Stimulated activated CD8-positive, alpha-beta memory T cell treated with anti-CD3 and anti-CD28 coated beads, Interleukin-2, amount 100 ng/mL, for 1 hour (primary cell): Measurements from ENCODE around the gene LBX1.

ENCODE experiments used
- DNase-seq, 2 donors: peaks; one replicate each; pipeline ENCODE4 v3.0.0-alpha.2; 2020; ENCODE audit warnings: low read depth in 2 of 2

LBX1 gene

DNA sequence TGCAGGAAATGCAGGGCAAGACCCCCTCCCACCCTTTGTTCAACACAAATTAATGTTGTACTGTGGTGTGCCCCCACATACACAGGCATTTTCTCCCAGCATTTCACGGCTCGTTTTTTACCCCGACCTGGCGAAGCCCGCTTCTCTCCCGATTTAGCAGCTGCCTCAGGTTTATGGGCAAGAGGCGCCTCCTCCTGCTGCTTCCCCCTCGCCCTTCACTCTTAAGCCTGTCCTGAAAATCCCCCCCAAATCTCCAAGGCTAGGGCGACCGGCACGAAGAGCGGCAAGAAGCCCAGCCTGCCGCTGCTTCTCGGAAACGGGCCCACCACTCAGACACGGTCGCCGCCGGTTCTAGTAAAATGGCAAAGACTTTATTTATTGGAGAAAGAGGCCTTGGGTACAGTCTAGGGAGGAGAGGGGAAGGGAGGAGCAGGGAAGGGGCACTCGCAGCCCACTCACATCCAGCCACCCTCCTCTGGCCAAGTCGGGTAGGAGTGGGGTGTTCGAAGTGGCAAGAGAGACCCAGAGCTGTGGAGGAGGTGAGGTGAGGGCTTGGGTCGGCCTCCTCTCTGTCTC lies 3.3 kb downstream of the LBX1 start:
- DNase-seq = no peak

DNA sequence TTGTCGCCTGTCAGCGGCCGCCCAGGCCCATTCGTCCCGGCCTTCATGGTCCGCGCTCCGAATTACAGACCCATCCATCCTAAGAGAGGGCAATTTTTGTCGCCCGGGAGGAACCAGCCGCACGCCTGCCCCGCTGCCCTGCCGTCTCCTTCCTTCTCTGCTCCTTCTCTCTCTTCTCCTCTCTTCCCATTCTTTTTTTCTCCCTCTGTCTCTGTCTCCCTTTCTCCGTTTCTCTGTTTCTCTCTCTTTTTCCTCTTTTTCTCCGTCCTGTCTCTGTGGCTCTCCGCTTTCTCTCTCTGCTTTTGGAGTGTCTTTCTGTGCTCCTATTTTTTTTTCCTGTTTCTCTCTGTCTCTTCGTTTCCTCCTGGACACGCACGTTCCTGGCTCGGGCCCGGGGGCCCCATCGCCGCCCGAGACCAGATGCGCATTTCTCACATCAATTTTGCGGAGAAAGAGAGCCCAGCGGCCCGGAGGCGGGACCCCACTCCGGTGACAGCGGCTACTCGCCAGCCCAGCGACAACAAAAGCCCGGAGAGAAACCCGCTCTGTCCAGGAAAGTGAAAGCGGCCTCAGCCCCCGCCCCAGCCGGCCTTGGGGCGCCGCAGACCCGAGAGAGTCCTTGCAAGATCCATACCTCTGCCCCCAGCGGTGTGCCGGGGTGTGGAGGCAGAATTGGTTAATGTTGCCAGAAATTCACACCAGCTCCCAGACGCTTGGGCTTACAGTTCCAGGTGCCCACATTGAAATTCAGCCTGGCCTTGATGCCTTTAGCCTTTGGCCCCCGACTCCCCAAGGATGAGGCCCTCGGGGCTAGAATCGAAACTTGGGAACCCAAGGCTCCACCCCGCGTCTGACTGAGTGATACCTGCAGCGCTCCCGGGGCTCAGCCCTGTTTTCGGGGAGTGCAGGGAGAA lies 4.1 kb downstream of the LBX1 start:
- no peak for DNase-seq

DNA sequence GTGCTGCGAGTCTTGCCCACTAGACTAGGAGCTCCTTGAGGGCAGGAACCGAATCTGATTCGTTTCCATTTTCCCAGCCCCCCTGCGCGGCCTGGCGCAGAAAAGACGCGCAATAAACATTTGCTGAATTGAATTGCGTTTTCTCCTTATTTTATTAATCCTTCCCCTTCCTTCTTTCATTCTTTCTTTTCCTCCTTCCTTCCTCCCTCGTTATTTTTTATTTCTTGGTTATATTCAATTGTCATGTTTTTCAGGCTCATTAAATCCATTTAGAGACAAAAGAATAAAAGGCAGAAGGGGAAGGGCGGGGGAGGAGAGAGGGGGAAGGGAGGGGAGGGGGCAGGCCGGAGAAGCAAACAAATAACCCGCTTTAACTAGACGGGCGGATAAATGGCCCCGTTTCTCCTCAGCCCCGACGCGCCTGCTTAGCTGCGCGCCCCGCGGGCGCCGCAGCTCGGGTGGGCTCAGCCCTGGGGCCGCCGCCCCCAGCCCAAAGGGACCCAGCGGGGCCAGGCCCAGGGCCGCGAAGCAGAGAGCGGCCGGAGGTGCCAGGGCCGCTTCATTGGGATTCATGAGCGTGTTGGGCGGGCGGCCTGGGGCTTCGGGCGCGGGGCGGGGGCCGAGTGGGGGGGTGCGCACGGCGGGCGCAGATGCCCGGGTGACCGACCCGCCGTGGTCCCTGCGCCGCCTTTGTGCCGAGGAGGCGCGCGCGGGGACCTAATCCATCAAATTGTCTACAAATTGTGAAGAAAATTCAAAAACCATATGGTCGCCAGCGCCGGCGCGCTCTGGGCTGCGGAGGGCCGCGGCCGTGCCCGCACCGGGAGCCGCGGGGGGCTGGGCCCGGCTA lies 5.0 kb downstream of the LBX1 start:
- no peak for DNase-seq

DNA sequence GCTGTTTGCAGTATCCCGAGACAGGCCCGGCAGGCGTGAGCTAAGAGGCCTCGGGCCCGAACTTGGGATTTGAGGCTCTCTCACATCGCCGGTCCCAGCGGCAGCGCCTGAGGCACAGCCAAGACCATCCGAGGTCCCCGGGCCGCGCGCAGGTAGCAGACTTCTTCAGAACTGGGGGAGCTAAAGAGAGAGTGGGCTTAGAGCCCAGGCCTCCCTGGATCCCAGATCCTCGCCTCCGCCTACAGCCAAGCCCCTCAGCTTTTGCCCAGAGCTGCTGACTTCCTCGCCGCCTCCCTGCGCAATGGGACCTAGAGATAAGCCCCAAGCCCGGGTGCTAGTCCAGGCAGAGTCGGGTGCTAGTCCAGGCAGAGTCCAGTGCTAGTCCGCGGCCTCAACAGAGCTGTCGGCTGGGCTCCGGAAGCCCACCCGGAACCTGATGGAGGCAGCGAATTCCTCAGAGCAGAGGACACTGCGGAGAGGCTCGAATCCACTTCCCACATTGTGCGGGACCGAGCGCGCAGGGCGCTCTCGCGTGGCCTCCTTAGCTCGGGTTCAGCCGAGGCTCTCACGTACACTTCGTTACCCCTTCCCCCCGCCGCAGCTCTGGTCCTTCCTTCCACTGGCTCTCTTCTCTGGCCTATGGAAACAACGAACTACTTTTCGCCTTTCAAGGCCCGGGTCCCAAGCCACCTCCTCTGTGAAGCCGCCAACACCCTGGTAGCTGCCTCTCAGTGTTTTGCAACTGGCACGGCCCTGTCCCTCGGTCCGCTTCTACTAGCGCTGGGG lies 5.8 kb downstream of the LBX1 start:
- DNase-seq = no peak

DNA sequence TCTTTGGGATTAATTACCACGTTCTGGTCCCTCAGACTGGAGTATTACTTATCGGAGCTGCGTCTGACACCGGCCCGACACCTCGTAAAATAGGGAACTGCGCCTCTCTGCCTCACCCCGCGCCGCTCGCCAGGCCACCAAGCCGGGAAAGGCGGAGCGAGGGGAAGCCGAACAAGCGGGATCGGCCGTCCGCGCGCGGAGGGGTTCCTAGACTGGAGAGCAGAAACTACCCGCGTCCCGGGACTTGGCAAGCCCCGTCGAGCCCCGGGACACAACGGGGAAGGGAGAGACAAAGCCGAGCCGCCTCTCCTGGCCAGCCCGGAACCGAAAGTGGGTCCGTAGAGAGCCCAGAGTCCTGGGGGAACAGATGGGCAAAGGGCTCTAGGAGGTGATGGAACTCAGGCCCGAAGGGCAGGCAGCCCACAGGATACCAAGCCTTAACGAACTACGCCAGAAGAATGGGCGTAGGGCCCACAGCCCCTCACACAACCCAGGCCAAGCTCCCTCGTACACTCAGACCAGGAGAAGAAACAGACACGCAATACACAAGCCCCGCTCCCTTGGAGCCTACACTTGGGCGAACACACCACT lies 6.5 kb downstream of the LBX1 start:
- DNase-seq = no peak

DNA sequence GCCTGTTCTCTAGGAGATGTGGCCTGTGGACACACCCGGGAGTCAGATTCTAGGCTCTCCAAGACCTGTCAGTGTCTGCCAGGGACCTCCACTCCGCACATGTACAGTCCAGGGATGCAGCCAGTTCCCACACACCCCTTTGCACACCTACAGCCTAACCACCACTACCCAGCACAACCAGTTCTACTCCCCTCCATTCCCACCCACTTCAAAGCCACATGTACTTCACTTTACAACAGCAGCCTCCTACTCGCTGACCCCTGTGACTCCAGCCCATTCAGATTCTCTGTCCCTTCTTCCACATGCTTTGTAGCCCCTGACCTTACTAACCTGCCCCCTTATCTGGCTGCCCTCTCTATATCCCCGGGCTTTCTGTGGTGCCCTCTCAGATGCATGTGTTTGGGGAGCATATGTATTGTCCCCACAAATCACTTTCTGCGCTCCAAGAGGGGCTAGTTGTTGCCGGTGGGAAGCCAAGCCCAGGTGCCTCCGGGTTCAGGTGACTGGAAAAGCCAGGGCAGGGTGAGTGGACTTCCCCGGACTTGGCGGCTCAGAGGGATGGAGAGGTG lies 7.2 kb downstream of the LBX1 start:
- DNase-seq = no peak

DNA sequence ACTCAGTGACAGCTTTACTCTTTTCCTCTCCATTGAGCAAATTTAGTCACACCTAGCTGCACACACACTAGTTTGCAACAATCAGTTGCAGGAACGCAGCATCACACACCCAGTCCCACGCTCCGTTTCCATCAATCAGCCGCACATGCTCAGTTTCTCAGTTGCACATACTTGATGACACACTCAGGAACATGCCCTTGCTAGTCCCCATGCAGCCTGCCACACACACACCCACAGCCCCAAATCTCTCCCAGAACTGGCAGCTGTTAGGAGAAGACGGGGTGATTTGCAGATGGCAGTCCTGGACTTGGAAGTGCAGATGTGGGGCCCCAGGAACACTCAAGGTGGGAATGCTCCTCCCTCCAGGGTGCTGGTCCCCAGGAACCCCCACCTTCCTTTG lies 7.7 kb downstream of the LBX1 start:
- no peak for DNase-seq

DNA sequence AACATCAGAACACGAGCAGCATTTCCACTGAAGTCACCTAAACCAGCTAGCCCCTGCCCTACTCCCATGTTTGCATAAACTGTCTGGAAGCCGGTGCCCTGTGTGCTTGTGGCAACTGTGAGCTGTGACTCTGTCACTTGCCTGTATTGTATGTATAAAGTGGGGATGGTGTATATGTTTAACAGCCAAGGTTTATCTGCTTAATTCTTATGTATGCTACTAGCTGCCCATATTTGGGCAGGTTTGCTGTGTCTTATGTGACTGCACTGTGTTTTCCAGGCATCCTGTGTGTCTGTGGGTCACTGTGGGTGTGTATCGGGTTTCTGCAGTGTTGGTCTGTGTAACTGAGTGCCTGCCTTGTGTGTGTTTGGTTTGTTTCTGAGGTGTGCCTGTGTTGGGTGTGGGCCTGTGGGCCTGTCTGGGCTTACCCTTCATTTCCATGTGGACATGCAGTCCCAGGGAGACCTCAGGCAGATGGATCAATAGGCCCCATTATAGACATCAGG lies 9.3 kb downstream of the LBX1 start:
- no peak for DNase-seq

DNA sequence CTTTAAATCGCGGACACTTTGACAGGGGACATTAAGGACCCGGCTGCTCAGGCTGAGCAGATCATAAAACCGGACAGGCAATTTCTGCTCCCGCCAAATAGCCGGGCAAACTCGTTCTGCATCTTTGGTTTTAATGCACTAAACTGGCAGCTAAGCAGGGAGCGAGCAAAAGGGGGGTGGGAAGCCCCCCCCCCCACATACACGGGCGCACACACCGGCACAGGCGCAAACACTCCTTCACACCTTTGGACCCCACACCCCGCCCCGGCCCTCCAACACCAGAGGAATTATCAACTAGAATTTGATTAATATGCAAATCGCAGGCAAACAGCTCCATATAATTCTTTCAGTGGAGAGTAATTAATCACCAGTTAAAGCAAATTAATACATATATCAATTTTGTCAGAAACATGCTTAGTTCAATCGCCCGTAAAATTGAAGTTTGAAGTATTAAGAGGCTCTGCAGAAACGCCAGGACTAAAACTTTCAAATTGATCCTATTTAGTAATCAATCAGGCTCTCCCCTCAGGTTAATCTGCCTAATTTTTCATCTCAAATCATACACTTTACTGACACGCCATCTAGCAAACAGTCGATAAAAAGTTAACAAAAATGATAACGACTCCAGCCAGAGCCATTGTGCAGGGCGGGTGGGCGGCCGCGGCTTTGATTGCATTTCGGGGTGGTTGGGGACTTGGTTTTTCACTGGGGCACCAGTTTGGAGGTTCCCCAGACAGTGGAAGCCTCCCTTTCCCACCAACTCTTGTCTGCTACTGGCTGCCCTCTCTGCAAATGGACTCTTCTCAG lies 9.9 kb downstream of the LBX1 start:
- no peak for DNase-seq

DNA sequence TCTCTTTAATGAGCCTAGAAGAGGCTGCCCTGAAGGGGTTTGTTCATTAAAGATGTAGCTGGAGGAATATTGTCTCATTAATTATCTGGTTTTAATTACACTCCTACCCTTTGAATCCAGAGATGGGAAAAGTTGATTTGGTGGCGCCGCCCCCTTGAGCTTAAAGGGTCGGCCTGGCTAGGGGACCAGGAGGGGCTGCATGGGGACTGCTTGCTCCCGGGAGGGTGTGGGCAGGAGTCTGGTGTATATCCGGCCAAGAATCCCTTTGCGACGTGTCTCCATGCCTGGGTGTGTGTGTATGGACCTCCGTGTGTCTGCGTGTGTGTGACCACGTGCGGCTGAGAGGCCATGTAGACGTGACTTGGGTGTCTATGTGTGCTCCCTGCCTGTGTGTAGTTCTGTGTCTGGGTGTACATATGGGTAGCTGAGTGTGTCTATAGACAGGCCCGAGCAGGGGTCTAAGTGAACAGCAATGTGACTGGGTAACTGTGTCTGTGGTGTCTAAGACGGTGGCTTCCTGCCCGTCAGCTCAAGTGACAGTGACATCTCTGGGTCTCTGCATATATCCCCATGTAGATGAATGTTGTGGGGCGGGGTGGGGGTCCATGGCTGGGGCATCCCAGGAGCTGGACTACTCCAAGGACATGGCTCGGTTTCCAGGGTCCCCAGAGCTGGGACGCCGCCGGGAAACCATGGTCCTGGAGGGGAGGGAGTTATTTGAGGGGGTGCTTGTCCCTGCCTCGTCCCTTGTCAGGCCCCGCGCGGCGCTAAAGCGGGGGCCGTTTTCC lies 10.7 kb downstream of the LBX1 start:
- DNase-seq = no peak

DNA sequence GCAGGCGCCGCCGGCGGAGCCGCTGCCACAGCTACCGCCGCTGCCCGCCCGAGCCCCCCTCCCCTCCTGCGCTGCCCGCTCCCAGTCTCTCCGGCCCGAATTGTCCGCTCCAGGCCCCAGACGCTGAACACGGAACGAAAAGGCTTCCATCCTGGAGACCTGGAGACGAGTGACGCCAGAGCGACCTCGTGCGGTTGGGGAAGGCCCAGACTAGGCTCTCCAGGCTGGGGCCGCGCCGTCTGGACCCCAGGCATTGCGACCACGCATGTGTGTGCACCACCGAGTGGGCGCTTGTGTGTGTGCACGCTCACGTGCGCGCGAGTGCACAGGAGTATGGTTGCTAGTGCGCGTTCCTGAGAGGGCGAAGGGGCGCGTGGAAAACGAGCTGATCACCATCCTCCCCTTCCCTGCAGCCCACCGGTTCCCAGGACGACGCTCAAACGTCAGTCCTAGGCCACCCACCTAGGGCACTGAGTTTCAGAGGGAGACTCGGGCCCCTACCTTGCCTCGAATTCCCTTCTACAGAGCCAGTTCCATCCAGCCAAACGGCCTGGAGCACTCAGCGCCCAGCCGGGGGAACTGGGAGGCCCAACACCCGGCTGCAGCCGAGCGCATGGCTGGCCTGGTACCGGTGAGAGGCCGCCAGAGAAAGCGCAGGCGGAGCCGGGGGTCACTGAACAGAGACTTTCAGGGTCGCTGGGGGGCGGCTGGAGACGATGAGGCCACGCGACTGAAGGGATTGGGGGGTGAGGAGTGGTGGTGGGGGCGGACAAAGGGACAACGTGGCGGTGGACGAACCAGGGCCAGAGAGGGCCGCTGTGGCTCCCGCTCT lies 11.6 kb downstream of the LBX1 start:
- DNase-seq = no peak

DNA sequence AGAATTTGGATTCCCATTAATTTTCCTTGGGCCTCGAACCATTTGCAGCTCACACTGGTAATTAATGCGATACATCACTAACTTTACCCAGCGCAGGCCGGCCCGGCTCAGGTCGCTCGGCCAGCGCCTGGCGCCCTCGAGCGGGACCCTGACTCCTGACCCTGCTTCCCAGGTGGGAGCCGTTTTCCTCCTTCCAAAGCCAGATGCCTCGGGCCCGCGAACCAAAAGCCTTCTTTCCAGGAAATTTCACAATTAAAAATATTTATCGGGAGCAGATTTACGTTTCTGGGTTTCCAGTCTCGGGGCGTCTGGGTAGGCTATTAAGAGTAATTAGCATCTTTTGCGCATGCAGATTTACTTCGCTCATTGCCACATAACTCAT lies 12.2 kb downstream of the LBX1 start:
- DNase-seq = no peak

DNA sequence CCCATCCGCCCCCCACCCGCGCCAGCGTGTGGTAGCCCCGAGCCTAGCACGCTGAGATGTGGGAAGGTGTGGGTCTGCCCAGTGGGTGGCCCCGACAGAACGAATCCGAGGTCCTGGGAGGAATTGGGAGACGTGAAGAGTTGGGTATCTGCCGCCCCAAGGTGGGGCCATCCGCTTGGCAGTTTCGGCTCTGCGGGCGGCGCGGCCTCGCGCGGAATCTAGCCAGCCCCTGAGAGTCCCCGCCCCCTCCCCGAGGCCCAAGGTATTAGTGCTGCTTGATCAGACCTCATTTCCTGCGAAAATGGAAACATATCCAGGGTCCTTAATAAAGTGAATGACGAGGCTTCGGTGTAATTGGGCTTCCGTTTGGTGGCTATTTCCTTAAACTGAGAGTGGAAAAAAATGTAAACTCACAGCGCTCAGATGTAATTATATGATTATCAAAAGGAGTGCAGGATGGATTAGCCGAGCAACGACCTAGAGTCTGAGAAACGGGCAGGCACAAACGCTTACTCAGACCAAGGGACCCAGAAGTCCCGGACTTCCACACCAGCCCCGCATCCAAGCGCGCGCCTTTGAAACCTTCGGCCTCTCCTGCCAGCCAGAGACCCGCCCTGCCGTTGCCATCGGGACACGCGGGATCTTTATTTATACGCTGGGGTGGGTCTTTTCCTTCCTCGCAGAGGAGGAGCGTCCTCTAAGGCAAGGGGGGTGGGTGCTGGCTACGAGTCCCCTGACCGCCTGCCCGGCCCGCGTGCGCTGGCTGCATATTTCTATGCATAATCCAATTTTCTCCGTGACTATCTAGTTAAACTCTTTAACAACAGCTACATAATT lies 12.8 kb downstream of the LBX1 start:
- DNase-seq = no peak

DNA sequence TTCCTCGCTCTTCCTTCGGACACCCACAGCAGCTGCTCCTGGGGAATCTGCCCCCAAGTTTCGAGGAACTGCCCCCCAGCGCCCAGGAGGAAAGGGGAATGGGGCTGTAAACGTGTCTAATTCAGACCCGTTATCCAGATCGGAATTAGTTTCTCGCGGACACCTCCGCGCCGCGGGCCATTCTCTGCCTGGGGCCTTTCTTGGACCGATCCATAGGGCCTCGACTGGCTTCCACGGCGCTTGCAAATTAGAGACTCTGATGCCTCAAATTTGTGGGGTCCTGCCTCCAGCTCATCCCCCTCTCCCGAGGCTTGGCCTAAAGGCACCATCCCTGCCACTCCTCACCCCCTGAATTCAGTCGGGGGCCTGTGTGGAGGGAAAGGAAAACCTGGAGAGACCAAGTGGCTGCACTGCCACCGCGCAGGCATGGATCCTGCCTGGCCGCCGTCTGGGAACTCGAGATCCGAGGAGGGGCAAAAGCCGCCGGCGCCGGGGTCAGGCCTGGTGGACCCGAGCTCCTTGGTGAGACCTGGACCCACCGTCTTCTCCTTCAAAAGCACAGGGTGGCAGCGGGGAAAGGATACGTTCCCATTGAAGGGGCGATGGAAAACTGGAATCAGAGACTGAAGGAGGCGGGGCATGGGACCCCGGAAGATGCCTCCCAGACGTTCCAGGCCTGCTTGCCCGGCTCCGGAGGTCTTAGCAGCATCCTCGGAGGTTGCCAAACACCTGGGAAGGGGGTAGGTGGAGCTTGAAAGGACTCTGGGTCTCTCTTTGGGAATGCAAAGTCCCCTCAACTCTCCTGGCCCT lies 13.7 kb downstream of the LBX1 start:
- DNase-seq = no peak

DNA sequence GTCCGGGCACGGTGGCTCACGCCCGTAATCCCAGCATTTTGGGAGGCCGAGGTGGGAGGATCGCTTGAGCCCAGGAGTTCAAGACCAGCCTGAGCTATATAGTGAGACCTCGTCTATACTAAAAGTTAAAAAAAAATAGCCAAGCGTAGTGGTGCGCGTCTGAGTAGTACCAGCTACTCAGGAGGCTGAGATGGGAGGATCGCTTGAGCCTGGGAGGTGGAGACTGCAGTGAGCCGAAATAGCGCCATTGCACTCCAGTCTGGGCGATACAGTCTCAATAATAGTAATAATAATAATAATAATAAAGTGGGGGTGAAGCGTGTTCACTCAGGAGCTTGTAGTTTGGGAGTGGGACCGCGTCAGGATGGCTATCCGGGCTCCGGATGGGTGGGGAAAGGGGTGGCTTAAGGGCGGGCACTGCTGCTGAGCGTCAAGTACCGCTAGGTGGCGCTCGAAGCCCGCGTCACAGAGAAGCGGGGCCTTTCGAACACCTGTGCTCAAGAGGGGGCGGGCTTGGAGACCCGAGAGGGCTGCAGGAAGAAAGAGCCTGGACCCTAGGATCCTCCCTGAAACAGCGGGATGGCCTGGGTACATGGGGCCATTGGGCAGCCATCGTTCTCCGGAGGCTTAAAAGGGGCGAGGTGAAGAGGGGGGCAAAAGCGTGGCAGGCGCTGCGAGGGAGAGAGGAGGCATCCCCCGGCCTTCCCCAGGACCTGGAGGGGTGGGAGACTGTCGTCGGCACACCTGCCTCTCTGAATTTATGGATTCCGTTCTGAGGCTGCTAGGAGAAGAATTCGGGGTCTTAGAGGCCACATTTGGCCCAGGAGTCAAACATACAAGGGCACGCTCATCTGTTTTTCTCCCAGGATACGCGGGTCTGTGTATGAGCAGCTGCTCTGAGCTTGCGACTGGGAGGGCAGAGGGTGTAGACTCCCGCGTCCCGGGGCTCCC lies 14.5 kb downstream of the LBX1 start:
- DNase-seq = peak; percentile 38 to 62
